HL-60 (cell line): ENCODE data around the gene SIPA1L3.

Source experiments
- DNase-seq, 2 experiments: peaks; one replicate each; pipeline ENCODE4 v3.0.0-alpha.2; 2010 to 2020; ENCODE audit warnings: low read depth in 1 of 2, low spot score in 1 of 2
- H3K27ac ChIP-seq: fragments of 250-450 bp; sonication (Bioruptor Pico); replicated peaks from 2 replicates; pipeline ENCODE4 v1.5.1; 2020; ENCODE audit warnings: mild to moderate bottlenecking, moderate library complexity
- H3K27me3 ChIP-seq: fragments of 250-450 bp; sonication (Bioruptor Pico); 2 replicates; pipeline ENCODE4 v1.5.1; 2021; ENCODE audit warnings: mild to moderate bottlenecking, moderate library complexity; ENCODE audit not compliant: insufficient read depth, poor library complexity, severe bottlenecking
- H3K4me3 ChIP-seq: replicated peaks from 2 replicates; pipeline ENCODE4 v1.5.1; 2011; ENCODE audit warnings: mild to moderate bottlenecking, control low read depth, low read length; ENCODE audit not compliant: insufficient read depth
- GABPA ChIP-seq: IDR thresholded peaks from 2 replicates; pipeline ENCODE4 v1.6.1; 2012; ENCODE audit warnings: low read depth
- POLR2AphosphoS5 ChIP-seq: IDR thresholded peaks from 2 replicates; pipeline ENCODE4 v1.6.1; 2012; ENCODE audit warnings: low read depth
- REST ChIP-seq: IDR thresholded peaks from 2 replicates; pipeline ENCODE4 v1.6.1; 2012; ENCODE audit warnings: low read depth; ENCODE audit not compliant: insufficient replicate concordance
- SPI1 ChIP-seq: IDR thresholded peaks from 2 replicates; pipeline ENCODE4 v1.6.1; 2012; ENCODE audit warnings: low read depth, mild to moderate bottlenecking, borderline replicate concordance
- TF ChIP-seq, protein P1 (sequence below): IDR thresholded peaks from one replicate; pipeline ENCODE4 v1.5.1; 2011; ENCODE audit warnings: low read length, control low read depth, inconsistent platforms; ENCODE audit not compliant: insufficient read depth

SIPA1L3 gene

GRCh38 chr19:38132781-38133180 is 225.8 kb downstream of the SIPA1L3 start:
- H3K27ac ChIP-seq, result no peak overlapping the region
- DNase-seq, result no peak
- no peak overlapping the region for H3K4me3 ChIP-seq
- TF ChIP-seq, protein P1, sequence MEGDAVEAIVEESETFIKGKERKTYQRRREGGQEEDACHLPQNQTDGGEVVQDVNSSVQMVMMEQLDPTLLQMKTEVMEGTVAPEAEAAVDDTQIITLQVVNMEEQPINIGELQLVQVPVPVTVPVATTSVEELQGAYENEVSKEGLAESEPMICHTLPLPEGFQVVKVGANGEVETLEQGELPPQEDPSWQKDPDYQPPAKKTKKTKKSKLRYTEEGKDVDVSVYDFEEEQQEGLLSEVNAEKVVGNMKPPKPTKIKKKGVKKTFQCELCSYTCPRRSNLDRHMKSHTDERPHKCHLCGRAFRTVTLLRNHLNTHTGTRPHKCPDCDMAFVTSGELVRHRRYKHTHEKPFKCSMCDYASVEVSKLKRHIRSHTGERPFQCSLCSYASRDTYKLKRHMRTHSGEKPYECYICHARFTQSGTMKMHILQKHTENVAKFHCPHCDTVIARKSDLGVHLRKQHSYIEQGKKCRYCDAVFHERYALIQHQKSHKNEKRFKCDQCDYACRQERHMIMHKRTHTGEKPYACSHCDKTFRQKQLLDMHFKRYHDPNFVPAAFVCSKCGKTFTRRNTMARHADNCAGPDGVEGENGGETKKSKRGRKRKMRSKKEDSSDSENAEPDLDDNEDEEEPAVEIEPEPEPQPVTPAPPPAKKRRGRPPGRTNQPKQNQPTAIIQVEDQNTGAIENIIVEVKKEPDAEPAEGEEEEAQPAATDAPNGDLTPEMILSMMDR, result no peak
- TF ChIP-seq SPI1, result no peak
- no peak for TF ChIP-seq POLR2AphosphoS5
- TF ChIP-seq REST, result no peak
- no peak for TF ChIP-seq GABPA
- H3K27me3 ChIP-seq, result no peaks in the 10 kb centered on the region

GRCh38 chr19:38133319-38133718 is 226.3 kb downstream of the SIPA1L3 start:
- no peaks in the 10 kb centered on the region for H3K27me3 ChIP-seq
- no peak overlapping the region for H3K4me3 ChIP-seq
- no peak overlapping the region for H3K27ac ChIP-seq
- no peak for DNase-seq
- TF ChIP-seq, protein P1, result no peak
- no peak for TF ChIP-seq POLR2AphosphoS5
- no peak for TF ChIP-seq REST
- no peak for TF ChIP-seq SPI1
- TF ChIP-seq GABPA, result no peak

- peak in 1 of 2 experiments; percentile 20 for DNase-seq
- no peaks in the 10 kb centered on the region for H3K27me3 ChIP-seq
- no peak for TF ChIP-seq POLR2AphosphoS5
- TF ChIP-seq, protein P1, result peak; percentile 12
- H3K4me3 ChIP-seq, result no peak overlapping the region
- no peak overlapping the region for H3K27ac ChIP-seq
Observed at GRCh38 chr19:38134540-38135149, 227.6 kb downstream of the SIPA1L3 start.
